GM18526 (cell line): ENCODE data around the gene UCN3.
A peak's percentile ranks its signal among the peaks of the same experiment; 100 is the strongest.

ENCODE experiments used
- POLR2A ChIP-seq: IDR thresholded peaks from 3 replicates; pipeline ENCODE4 v1.6.1; 2011; ENCODE audit not compliant: insufficient read length; ENCODE audit errors: extremely low read depth

UCN3 gene

DNA sequence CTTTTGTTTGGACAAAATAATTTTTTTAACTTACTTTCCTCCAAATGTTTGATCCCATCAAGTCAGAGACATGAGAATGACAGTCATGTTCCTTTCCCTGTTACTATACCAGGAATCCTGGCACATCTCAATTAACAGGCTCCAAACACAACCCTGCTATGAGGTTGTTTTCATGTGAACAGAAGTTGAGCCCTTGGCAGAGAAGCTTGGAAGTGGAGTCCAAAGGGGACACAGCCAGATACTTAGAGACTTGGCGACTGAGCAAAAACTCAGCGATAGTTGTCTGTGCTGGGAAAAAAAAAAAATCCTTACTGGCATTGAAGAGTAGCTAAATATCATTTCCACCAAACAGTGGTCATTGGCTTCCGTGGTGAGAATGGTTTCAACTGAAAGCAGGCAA is 27.0 kb downstream of the UCN3 start:
- no peak for TF ChIP-seq POLR2A

DNA sequence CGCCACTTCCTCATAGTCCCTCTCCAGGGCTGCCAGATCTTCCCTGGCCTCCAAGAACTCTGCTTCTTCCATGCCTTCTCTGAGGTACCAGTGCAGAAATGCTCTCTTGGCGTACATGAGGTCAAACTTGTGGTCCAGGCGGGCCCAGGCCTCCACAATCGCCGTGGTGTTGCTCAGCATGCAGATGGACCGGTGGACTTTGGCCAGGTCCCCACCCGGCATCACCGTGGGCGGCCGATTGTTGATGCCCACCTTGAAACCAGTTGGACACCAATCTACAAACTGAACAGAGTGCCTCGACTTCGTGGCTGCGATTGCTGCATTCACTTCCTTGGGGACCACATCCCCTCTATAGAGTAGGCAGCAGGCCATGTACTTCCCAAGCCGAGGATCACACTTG is 28.8 kb downstream of the UCN3 start:
- TF ChIP-seq POLR2A = no peak

DNA sequence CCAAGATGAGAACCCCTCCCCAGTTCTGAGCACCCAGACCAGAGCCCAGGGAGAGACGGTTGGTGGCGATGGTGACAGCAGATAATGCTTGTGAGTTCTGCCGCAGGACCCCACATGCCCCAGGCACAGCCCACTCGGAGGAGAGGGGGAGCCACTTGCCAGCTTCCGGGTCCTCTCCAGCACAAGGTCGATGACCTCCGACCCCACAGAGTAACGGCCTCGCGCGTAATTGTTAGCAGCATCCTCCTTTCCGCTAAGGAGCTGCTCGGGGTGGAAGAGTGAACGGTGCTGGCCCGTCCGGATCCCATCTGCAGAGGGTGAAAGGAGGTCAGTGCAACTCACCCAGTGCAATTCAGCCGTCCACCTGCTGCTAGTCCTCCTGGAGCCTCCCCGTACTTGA is 30.4 kb downstream of the UCN3 start:
- TF ChIP-seq POLR2A = no peak

DNA sequence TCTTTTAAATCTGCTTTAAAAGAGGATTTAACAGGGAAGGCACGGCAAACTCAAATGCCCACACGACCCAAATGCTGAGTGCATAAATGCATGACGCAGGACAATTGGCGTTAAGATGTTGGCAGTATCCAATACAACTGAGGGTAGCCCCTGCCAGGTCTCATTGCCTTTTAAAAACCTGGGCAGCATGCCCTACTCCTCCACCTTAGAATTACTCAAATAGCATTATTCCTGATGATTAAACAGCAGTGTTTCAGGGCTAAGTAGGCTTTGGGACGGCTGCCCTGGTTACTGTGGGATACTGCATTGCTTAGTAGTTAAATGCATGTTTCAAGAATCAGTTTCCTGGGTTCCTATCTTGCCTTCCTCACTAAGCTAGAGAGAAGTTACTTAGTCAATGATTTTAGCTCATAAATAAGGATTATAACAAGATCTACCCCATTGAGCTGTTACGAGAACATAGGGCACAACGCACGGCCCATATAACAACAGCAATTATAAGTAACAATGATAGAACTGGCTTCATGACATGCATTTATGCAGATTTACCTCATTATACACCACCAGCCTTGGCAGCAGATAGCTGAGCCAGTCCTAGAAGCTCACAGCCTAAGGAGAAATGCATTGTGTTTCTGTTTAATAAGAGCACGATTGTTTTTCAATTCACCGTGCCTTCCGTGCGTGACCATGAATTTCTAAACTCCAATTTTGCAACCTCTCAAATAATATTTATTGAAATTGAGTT is 32.0 kb downstream of the UCN3 start:
- no peak for TF ChIP-seq POLR2A

DNA sequence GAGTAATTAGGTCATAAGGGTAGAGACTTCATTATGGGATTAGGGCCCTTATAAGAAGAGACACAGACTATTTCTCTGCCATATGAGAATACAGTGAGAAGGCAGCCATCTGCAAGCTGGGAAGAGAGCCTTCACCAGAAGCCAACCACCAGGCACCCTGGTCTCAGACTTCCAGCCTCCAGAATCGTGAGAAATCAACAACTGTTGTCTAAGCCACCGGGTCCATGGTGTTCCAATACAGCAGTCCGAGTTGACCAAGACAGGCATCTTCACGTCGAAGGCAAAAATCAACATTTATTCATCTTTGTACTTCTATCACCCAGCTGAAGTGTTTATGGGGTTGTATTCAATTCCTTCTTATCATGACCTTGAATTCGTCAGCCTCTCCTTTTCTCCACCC is 34.6 kb downstream of the UCN3 start:
- TF ChIP-seq POLR2A = no peak

DNA sequence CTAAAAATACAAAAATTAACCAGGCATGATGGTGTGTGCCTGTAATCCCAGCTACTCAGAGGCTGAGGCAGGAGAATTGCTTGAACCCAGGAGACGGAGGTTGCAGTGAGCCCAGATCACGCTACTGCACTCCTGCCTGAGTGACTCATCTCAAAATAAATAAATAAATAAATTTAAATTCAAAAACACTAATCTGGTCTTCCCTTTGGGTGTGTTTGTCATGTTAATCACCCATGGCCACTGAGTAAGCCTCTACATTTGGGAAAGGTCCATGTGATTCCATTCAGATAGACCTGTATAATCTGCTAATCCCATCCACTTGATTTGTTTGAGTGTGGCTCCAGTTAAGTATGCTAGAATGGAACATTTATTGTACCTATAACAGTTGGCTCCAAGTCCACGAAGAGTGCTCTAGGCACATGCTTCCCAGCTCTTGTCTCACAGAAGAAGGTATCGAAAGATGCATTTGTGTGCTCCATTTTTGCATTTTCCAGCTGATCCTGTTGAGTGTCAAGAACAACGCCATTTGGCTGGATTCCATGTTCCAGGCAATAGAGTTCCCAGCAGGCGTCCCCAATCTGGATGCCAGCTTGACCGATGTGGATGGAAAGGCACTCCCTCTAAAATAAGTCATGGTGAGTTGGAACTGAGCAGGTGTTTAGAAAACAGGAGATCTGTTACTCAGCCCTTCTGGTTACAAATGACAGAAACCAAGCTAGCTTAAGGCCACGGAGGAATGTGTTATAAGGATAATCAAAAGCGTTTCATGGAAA is 35.9 kb downstream of the UCN3 start:
- TF ChIP-seq POLR2A = no peak

DNA sequence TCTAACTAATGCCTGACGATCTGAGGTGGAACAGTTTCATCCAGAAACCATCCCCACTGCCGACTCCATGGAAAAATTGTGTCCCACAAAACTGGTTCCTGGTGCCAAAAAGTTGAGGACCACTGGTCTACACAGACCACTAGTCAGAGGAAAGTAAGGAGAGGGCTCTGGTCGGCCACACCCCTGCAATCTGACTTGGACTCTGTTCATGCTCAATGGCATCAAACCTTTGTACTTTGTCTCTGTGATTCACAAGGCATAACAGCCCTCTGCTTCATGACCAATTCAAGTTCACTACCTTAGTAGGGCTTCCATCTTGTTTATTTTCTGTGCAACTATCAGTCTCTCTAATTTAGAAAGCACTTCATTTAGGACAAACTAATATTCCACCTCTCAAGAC is 38.0 kb downstream of the UCN3 start:
- TF ChIP-seq POLR2A = no peak

DNA sequence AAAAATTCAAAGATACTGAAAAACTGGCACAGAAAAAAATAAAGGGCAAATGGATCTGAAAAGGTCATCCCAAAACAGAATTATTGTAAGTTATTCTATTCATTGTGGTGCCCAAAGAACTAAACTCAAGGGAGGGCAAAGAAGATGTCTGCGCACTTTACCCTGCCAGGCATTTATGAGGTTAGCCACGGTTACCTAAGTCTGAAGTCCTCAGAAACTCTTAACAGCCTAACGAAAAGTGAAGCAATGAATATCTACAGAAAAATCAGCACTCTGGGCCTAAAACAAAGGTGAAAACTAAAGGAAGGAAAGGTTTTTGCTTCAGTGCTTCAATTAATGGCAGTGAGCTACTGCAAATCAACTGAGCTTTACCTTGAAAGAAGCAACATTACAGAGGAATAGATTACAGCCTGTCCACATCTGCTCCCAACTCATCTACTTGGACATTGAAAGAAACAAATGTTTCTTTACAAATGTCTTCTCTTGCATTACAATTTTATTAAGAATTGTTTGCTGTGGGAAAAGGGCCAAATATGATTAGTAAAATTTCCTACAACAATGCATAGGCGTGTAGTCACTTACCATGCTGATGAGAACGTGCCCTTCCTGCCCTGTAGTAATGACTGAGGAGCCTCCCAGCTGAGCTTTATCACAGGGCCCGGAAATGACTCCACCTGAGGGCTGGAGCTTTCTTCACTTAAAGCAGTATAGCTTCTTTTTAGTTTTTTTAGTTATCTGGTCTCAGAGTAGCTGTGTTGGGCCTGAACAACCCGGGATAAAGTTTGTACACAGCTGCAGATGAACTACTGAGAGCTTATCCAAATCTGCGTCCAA is 39.7 kb downstream of the UCN3 start, which contains the start of gene TUBAL3:
Gene TUBAL3 (minus strand): TSS at position 621 of the 834 bp plus-strand sequence. CDS start 36 bp downstream, at position 585.
- no peak for TF ChIP-seq POLR2A

DNA sequence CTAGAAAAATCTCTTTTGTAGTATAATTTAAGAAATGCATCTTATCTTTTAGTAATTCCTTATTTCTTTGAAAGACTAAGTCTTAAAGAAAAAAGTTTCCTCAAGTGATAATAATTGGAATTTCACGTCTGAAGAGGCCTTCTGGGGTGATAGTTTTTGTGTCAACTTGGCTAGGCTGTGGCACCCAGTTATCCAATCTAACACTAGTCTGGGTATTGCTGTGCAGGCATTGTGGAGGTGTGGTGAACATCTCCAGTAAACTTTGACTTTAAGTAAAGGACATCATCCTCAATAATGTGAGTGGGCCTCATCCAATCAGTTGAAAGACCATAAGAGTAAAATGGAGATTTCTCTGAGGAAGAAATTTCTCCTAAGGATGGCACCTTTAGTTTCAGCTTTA is 42.2 kb downstream of the UCN3 start:
- no peak for TF ChIP-seq POLR2A

DNA sequence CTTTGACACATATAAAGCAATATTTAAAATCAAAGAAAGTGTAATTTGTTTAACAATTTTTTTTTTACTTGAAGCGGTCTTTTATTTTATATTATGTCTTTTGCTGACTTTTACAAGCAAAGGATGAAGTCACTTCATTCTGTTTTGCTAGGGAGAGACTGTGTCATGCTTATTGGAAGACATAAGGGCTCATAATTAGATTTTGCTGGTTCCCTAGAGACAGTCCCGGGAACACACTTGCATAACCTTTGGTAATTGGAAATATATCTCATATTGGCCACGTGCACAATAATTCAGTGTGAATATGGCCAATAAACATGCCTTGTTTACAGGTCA is 47.1 kb downstream of the UCN3 start:
- TF ChIP-seq POLR2A = no peak

DNA sequence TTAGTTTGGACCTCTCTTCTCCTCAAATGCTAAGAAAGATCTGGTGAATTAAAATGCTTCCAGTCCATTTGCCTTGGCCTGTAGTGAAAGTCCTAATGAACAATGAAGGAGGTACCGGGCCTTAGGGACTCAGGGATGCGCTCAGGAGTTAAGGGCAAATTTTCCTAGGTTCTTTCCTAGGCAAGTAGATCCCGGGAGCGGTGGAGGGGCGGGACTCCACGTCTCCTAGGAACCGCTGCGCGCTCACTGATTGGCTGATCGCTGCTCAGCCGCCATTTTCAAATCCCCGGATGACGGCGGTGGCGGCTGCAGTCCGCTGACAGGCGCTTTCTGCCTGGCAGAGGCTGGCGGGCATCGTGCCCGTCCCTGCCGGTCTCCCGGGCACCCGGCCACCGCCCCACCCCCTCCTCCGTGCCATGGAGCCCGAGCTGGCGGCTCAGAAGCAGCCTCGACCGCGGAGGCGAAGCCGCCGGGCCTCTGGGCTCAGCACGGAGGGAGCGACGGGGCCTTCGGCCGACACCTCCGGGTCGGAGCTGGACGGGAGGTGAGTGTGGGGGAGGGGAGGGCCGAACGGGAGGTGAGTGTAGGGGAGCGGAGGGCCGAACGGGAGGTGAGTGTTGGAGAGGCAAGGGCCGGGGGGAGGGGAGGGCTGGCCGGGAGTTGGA is 47.6 kb downstream of the UCN3 start, which contains the start of gene NET1:
Gene NET1 (plus strand): TSS at position 281 of the 665 bp plus-strand sequence. CDS start 136 bp downstream, at position 417.
- TF ChIP-seq POLR2A = peak; percentile 49

DNA sequence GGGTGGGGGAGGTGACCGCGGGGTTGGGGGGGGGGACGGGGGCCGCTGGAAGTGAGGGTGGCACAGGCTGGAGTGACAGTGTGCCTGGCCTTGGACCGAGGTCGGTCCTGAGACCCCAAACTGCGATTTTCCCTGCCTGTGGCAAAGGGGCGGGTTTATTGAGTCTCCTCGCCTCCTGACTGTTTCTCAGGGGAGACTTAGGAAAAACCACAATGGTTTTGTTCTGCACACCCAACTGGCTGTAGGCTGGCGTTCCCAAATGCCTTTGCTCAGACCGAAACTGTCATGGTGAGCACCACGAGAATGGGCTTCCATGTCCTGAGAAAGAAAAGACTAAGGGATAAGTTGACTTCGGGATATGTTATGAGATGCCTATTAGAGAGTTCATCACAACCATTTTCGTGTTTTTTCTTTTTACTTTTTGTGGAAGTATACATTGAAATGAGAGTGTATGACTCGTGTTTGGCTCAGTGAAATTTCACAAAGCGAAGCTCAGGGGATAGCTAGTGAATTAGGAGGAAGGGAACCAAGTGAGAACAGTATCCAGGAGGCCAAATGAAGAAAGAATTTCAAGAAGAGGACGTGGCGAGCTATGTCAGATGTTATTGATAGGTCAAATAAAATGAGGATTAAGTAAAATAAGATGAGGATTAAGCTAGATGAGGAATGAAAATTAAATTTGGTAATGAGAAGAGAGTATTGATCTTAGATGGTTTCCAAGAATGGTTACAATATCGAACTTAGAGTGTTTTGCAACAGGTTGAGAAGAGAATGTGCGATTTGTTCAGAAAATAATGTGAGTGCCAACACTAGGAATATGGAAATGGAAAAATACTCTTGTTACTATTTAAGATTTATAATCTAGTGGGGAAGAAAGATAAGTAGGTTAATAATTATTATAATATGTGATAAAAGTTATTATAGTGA is 48.5 kb downstream of the UCN3 start:
- no peak for TF ChIP-seq POLR2A

DNA sequence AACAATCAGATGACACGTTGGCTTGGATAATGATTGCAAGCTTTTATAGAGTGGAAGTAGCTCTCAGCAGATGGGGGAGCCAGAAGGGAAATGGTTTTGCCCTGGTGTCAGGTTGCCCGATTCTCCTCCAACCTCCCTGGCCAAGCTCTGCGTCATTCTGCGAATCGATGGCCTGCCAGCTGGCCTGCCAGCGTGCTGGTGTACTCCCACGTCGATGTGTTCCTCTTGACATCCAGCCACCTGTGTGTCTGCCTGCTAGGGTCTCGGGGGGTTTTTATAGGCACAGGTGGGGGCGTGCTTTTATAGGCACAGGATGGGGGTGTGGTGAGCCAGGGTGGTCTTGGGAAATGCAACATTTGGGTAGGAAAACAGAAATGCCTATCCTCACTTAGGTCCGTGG is 52.2 kb downstream of the UCN3 start:
- TF ChIP-seq POLR2A = no peak

DNA sequence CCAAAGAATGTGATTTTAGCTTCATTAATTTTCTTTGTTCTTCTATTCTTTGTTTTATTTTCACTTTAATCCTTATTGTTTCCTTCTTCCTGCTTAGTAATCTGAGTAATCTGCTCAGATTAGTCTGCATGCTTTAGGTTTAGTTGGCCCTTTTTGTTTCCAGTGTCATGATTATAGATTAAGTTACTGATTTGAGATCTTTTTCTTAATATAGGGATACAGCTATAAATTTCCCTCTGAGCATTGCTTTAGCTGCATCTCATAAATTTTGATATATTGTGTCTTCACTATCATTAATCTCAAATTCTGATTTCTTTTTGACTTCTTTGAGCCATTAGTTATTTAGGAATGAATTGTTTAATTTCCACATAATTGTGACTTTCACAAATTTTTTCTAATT is 53.8 kb downstream of the UCN3 start:
- TF ChIP-seq POLR2A = no peak
